Transverse colon (tissue), 4 donors: Measurements from ENCODE around the gene VTI1A. TPM values are rescaled to one million over a fixed set of nuclear protein-coding genes. Genes with fewer than 3 reads are reported as not detected.

Experiments
- DNase-seq: peaks from one replicate; pipeline ENCODE4 v3.0.0-alpha.2; 2019
- H3K27ac ChIP-seq, 4 donors: fragments of 200-600 bp; sonication (generic); 2 replicates each; pipeline ENCODE4 v1.5.1; 2016 to 2018; ENCODE audit warnings: inconsistent platforms in 4 of 4
- H3K27me3 ChIP-seq: fragments of 200-600 bp; sonication (generic); 2 replicates; pipeline ENCODE4 v1.5.1; 2017; ENCODE audit warnings: inconsistent platforms
- H3K36me3 ChIP-seq, 4 donors: fragments of 200-600 bp; sonication (generic); 2 replicates each; pipeline ENCODE4 v1.5.1; 2017 to 2019; ENCODE audit warnings: inconsistent platforms in 4 of 4
- H3K4me1 ChIP-seq, 4 donors: fragments of 200-600 bp; sonication (generic); 2 replicates each; pipeline ENCODE4 v1.5.1; 2017 to 2020; ENCODE audit warnings: inconsistent platforms in 4 of 4
- H3K4me3 ChIP-seq, 4 donors: fragments of 200-600 bp; sonication (generic); 1 replicate in 1 of 4; 2 replicates in 3 of 4; pipeline versions ENCODE4 v1.5.1 to v1.6.1; 2017 to 2019; ENCODE audit warnings: inconsistent platforms in 4 of 4
- H3K9me3 ChIP-seq, 2 donors: fragments of 200-600 bp; sonication (generic); 2 replicates each; pipeline ENCODE4 v1.5.1; 2017 to 2019; ENCODE audit warnings: inconsistent platforms in 2 of 2
- EP300 ChIP-seq: sonication (generic); formaldehyde crosslinking; IDR thresholded peaks from one replicate; pipeline ENCODE4 v1.6.1; 2017; ENCODE audit warnings: antibody characterized with exemption, low read depth
- POLR2A ChIP-seq: fragments of 450-650 bp; IDR thresholded peaks from one replicate; pipeline ENCODE4 v1.6.1; 2016; ENCODE audit warnings: antibody characterized with exemption, mild to moderate bottlenecking, moderate library complexity
- POLR2AphosphoS5 ChIP-seq, 3 donors: sonication (generic); formaldehyde crosslinking; IDR thresholded peaks; one replicate each; pipeline ENCODE4 v1.6.1; 2016; ENCODE audit warnings: antibody characterized with exemption in 3 of 3
- WGBS, 2 donors: methylation state at CpG; one replicate each; pipeline ENCODE4 v1.1.5; 2018; ENCODE audit warnings: low coverage in 1 of 2; 5-methylcytosine and 5-hydroxymethylcytosine counted together
- in situ Hi-C, 4 donors: fragments of 200-750 bp; cut with MboI; loops; one replicate each; pipeline versions ENCODE4 v1.15.0 to v1.15.1; 2017; ENCODE audit warnings: low sequenced_read_pairs in 3 of 4, low pct_ligation_motif_present in 1 of 4, low pct_unique_long_range_greater_than_20kb in 1 of 4
- intact Hi-C: fragments of 100-400 bp; cut with DNase I; formaldehyde crosslinking; loops from one replicate; pipeline ENCODE4 v1.15.1; 2023; ENCODE audit warnings: low total_unique reads
- total RNA-seq, 4 donors: library from RNA; depleted of rRNA; stranded (reverse); fragments of >200 nt; gene quantifications; one replicate each; pipeline ENCODE4 v1.1.0, GENCODE V29; 2016
- TF ChIP-seq, protein P1 (sequence below), 5 experiments: fragments of 200-600 bp in 3 of 5; fragments of 450-650 bp in 2 of 5; sonication (generic) in 3 of 5; IDR thresholded peaks; 1 replicate in 2 of 5; 2 replicates in 3 of 5; pipeline ENCODE4 v1.5.1; 2016 to 2017; ENCODE audit warnings: antibody characterized with exemption in 5 of 5, inconsistent platforms in 3 of 5, mild to moderate bottlenecking in 2 of 5, moderate library complexity in 1 of 5

Gene VTI1A
- total RNA-seq, 4 donors from 2014 or later, result 65.8 to 211 (median 149) TPM

- 97% methylated on average over 7 to 8 of the region's 8 CpGs for whole genome bisulfite sequencing, 2 donors
- intact Hi-C loops, result no loop called here
- TF ChIP-seq, protein P1, sequence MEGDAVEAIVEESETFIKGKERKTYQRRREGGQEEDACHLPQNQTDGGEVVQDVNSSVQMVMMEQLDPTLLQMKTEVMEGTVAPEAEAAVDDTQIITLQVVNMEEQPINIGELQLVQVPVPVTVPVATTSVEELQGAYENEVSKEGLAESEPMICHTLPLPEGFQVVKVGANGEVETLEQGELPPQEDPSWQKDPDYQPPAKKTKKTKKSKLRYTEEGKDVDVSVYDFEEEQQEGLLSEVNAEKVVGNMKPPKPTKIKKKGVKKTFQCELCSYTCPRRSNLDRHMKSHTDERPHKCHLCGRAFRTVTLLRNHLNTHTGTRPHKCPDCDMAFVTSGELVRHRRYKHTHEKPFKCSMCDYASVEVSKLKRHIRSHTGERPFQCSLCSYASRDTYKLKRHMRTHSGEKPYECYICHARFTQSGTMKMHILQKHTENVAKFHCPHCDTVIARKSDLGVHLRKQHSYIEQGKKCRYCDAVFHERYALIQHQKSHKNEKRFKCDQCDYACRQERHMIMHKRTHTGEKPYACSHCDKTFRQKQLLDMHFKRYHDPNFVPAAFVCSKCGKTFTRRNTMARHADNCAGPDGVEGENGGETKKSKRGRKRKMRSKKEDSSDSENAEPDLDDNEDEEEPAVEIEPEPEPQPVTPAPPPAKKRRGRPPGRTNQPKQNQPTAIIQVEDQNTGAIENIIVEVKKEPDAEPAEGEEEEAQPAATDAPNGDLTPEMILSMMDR (IDR thresholded peaks at IDR 0.05), result no peak
- TF ChIP-seq EP300 (no peak), POLR2A (no peak), POLR2AphosphoS5 (IDR thresholded peaks at IDR 0.05) (no peak)
These were observed 101.7 kb downstream of the VTI1A start for GRCh38 chr10:112548535-112549276.

DNA sequence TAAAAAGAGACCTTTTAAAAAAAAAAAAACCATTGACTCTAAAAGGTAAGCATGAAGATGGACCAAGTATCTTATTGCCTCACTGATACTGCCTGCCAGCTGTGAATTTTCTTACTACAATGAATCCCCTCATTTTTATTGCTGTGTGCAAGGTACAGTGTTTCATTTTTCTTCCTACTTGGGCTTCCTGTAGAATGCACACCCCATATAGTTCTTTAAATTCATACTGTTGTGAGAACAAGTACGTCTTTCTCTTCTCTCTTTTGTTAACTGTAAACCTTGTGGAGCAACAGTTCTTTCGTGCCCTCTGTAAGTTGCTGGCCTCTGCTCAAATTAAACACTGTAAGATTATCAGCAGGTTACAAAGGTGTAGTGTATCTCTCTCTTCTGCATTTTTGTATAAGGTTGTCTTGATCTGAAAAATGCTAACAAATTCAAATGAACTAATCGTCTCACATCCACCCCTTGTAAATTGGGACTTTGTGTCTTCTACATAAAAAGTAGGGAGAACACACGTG, 105.6 kb downstream of the VTI1A start:
- H3K4me3 ChIP-seq, result no peak overlapping the region
- in situ Hi-C loops, result loop anchor here (25.0 kb wide), 2 partner anchors 560 to 835 kb away; no protein-coding TSS in a partner anchor
- no peak overlapping the region for H3K27ac ChIP-seq
- no peak for TF ChIP-seq POLR2A
- TF ChIP-seq EP300, result no peak
- TF ChIP-seq, protein P1 (IDR thresholded peaks at IDR 0.05), result no peak
- TF ChIP-seq POLR2AphosphoS5 (IDR thresholded peaks at IDR 0.05), result no peak
- no peaks in the 10 kb centered on the region for H3K36me3 ChIP-seq
- intact Hi-C loops, result no loop called here
- no peaks in the 10 kb centered on the region for H3K9me3 ChIP-seq
- H3K4me1 ChIP-seq, result peaks cover 0 to 6% (median 2%) of the 10 kb centered on the region in 4 donors
- no peaks in the 10 kb centered on the region for H3K27me3 ChIP-seq
- no peak for DNase-seq
- 63 to 65% methylated on average over 4 of the region's 4 CpGs for WGBS, 2 donors

More at GRCh38 chr10:112548535-112549276, 101.7 kb downstream of the VTI1A start:
- no peaks in the 10 kb centered on the region for H3K27me3 ChIP-seq
- H3K4me1 ChIP-seq, result peaks cover 0 to 3% (median 0%) of the 10 kb centered on the region in 4 donors
- no peak overlapping the region for H3K27ac ChIP-seq
- no peak overlapping the region for H3K4me3 ChIP-seq
- no peaks in the 10 kb centered on the region for H3K36me3 ChIP-seq
- no peaks in the 10 kb centered on the region for H3K9me3 ChIP-seq
- in situ Hi-C loops, result no loop called here
- no peak for DNase-seq

DNA sequence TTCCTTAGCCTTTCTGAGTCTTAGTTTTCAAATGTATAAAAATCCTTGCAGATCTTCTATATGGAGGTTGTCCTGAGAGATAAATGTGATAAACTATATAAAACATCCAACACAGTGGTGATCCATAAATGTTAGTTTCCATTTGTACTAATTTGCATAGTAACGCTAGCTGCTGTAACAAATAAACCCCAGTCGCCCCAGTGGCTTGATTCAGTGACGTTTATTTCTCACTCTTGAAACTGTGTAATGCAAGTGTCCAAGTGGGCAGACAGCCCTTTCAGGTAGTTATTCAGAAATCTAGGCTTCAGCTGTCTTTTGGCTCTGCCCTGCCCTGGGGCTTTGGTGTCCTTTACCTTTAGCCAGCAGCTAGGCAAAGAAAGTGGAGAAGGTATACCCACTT, 106.3 kb downstream of the VTI1A start:
- Histone ChIP-seq H3K4me3 (no peak overlapping the region), H3K27me3 (no peaks in the 10 kb centered on the region), H3K4me1 (peaks cover 0 to 8% (median 2%) of the 10 kb centered on the region in 4 donors), H3K36me3 (no peaks in the 10 kb centered on the region), H3K9me3 (no peaks in the 10 kb centered on the region), H3K27ac (no peak overlapping the region)
- intact Hi-C loops (no loop called here), in situ Hi-C loops (loop anchor here (25.0 kb wide), 2 partner anchors 559 to 834 kb away; no protein-coding TSS in a partner anchor)
- TF ChIP-seq POLR2A, result no peak
- TF ChIP-seq, protein P1 (IDR thresholded peaks at IDR 0.05), result no peak
- TF ChIP-seq POLR2AphosphoS5 (IDR thresholded peaks at IDR 0.05), result no peak
- TF ChIP-seq EP300, result no peak
- WGBS, 2 donors, result 92% methylated on average over 3 of the region's 3 CpGs; no CpG with 5 or more reads in 1 of the 2 donors
- no peak for DNase-seq

DNA sequence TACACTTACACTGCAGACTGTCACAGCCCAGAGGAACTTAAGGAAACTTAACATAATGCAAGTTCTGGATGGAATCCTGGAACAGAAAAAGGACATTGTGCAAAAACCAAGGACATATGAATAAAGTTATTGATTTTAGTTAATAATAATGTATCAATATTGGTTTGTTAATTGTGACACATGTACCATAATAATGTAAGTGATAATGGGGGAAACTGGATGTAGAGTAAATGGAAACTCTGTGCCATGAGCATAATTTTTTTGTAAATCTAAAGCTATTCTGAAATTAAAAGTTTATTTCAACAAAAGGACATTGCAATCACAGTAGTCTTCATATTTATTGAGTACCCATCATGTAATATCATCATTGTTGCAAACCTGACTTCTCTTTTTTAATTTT, 107.2 kb downstream of the VTI1A start:
- in situ Hi-C loops, result loop anchor here (25.0 kb wide), 2 partner anchors 558 to 833 kb away; no protein-coding TSS in a partner anchor
- TF ChIP-seq POLR2A, result no peak

More for the DNA sequence above, 107.2 kb downstream of the VTI1A start:
- intact Hi-C loops, result no loop called here
- no peak overlapping the region for H3K4me3 ChIP-seq
- no peaks in the 10 kb centered on the region for H3K36me3 ChIP-seq
- H3K27me3 ChIP-seq, result no peaks in the 10 kb centered on the region
- DNase-seq, result no peak
- H3K27ac ChIP-seq, result no peak overlapping the region
- H3K9me3 ChIP-seq, result no peaks in the 10 kb centered on the region
- peaks cover 0 to 8% (median 2%) of the 10 kb centered on the region in 4 donors for H3K4me1 ChIP-seq
